BJ (cell line): ENCODE data around the gene HSPA13. TPM values are rescaled to one million over a fixed set of nuclear protein-coding genes. Genes with fewer than 3 reads are reported as not detected.

Experiments
- polyA plus RNA-seq: library from polyadenylated mRNA; depleted of rRNA; stranded (reverse); fragments of >200 nt; gene quantifications from 2 replicates; pipeline ENCODE4 v1.2.3, GENCODE V29; 2011; rRNA removed

The HSPA13 gene
- polyA plus RNA-seq, 1 experiment: 15.2 TPM

Other genes with a start within 250 kb of the HSPA13 start
- gene LIPI, start 172.2 kb downstream of the HSPA13 start, polyA plus RNA-seq: not detected in 2 replicates
- 0.26 TPM in 1 of 2 replicates, not detected in the other for gene RBM11, start 167.0 kb downstream of the HSPA13 start, polyA plus RNA-seq
- not detected in 2 replicates for gene SAMSN1, start 163.2 kb upstream of the HSPA13 start, polyA plus RNA-seq